Ishikawa (cell line): ENCODE data around the gene SYT1.

ENCODE experiments used
- CEBPB ChIP-seq: IDR thresholded peaks from 2 replicates; pipeline ENCODE4 v1.6.1; 2012
- CREB1 ChIP-seq: IDR thresholded peaks from 2 replicates; pipeline ENCODE4 v1.6.1; 2012; ENCODE audit warnings: low read depth
- EGR1 ChIP-seq: IDR thresholded peaks from 2 replicates; pipeline ENCODE4 v1.6.1; 2012
- EP300 ChIP-seq: IDR thresholded peaks from 2 replicates; pipeline ENCODE4 v1.6.1; 2012; ENCODE audit warnings: borderline replicate concordance
- FOXM1 ChIP-seq: IDR thresholded peaks from 2 replicates; pipeline ENCODE4 v1.6.1; 2012; ENCODE audit warnings: low read depth, borderline replicate concordance
- MAX ChIP-seq: IDR thresholded peaks from 2 replicates; pipeline ENCODE4 v1.6.1; 2012
- NFIC ChIP-seq: IDR thresholded peaks from 2 replicates; pipeline ENCODE4 v1.6.1; 2012
- RAD21 ChIP-seq: IDR thresholded peaks from 2 replicates; pipeline ENCODE4 v1.6.1; 2012; ENCODE audit warnings: low read depth
- REST ChIP-seq: IDR thresholded peaks from 2 replicates; pipeline ENCODE4 v1.6.1; 2012; ENCODE audit warnings: low read depth, mild to moderate bottlenecking
- TAF1 ChIP-seq: IDR thresholded peaks from 2 replicates; pipeline ENCODE4 v1.6.1; 2012; ENCODE audit warnings: low read depth, mild to moderate bottlenecking
- TCF12 ChIP-seq: IDR thresholded peaks from 2 replicates; pipeline ENCODE4 v1.6.1; 2012; ENCODE audit warnings: low read depth
- TEAD4 ChIP-seq: IDR thresholded peaks from 2 replicates; pipeline ENCODE4 v1.6.1; 2012
- USF1 ChIP-seq: IDR thresholded peaks from 2 replicates; pipeline ENCODE4 v1.6.1; 2012
- YY1 ChIP-seq: IDR thresholded peaks from 2 replicates; pipeline ENCODE4 v1.6.1; 2012; ENCODE audit warnings: low read depth
- ZBTB7A ChIP-seq: IDR thresholded peaks from 2 replicates; pipeline ENCODE4 v1.6.1; 2012; ENCODE audit warnings: low read depth

Gene SYT1

GRCh38 chr12:78966062-78966461 is 101.5 kb downstream of the SYT1 start:
- TF ChIP-seq EP300 (no peak), FOXM1 (no peak), MAX (no peak), RAD21 (no peak), YY1 (no peak), TCF12 (no peak), USF1 (no peak), TAF1 (no peak), EGR1 (no peak), ZBTB7A (no peak), CREB1 (no peak), TEAD4 (no peak), CEBPB (no peak), REST (no peak), NFIC (no peak)

GRCh38 chr12:78966926-78967325 is 102.4 kb downstream of the SYT1 start:
- TF ChIP-seq TEAD4 = peak; percentile 52; the same call in 1 of the 2 replicates
- TF ChIP-seq EGR1 = no peak

GRCh38 chr12:78968226-78968625 is 103.7 kb downstream of the SYT1 start:
- no peak for TF ChIP-seq EGR1
- TF ChIP-seq CREB1 = no peak
- TF ChIP-seq YY1 = no peak

- TF ChIP-seq RAD21 (no peak), YY1 (no peak), REST (no peak), USF1 (no peak), EGR1 (no peak)
Measured at GRCh38 chr12:78970041-78970440, 105.5 kb downstream of the SYT1 start.

- TF ChIP-seq FOXM1 = no peak
- TF ChIP-seq EP300 = no peak
- no peak for TF ChIP-seq CREB1
- no peak for TF ChIP-seq TCF12
- TF ChIP-seq MAX = no peak
- no peak for TF ChIP-seq TAF1
- no peak for TF ChIP-seq RAD21
- TF ChIP-seq ZBTB7A = no peak
- no peak for TF ChIP-seq TEAD4
Measured at GRCh38 chr12:78977304-78977867, 112.8 kb downstream of the SYT1 start.

GRCh38 chr12:78994168-78994791 is 129.7 kb downstream of the SYT1 start:
- no peak for TF ChIP-seq FOXM1
- no peak for TF ChIP-seq CEBPB
- TF ChIP-seq ZBTB7A = no peak
- no peak for TF ChIP-seq TEAD4
- no peak for TF ChIP-seq YY1
- no peak for TF ChIP-seq NFIC
- TF ChIP-seq RAD21 = no peak
- no peak for TF ChIP-seq TCF12

GRCh38 chr12:79000501-79000900 is 135.9 kb downstream of the SYT1 start:
- TF ChIP-seq CEBPB (no peak), TCF12 (no peak)
